ENCODE results near the gene MRPL21. TPM values are rescaled to one million over a fixed set of nuclear protein-coding genes. Genes with fewer than 3 reads are reported as not detected.

MRPL21 gene
- total RNA-seq, 2 experiments from 2014 or later = 48.3 to 68.3 TPM

DNA sequence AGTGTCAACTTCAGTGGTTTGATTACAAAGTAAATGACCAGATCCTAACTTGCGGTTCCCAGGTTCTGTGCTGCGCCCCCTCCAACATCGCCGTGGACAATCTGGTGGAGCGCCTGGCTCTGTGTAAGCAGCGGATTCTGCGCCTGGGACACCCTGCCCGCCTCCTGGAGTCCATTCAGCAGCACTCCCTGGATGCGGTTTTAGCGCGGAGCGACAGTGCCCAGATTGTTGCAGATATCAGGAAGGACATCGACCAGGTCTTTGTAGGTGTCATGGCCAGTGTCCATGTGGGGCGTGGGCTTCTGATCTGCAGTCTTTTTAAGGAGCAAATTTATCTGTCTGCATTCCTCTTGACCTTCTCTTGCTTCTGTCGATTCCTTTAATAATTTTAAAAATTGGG is 11.1 kb upstream of the MRPL21 start:
- no peak for DNase-seq (ENCODE audit: low spot score)
- Histone ChIP-seq H3K36me3 (ENCODE audit: insufficient read depth, low read length) (peaks cover 88% of the 10 kb centered on the region), H3K4me2 (ENCODE audit: low read length) (no peak overlapping the region), H3K27ac (ENCODE audit: low read depth, low read length, poor library complexity, severe bottlenecking) (no peak overlapping the region), H2AFZ (ENCODE audit: low read length) (no peak overlapping the region), H4K20me1 (ENCODE audit: insufficient read depth, low read length) (no peaks in the 10 kb centered on the region), H3K9me2 (ENCODE audit: insufficient read depth, low read length) (no peaks in the 10 kb centered on the region), H3K4me1 (ENCODE audit: insufficient read depth, low read length, poor library complexity, severe bottlenecking) (no peaks in the 10 kb centered on the region), H3K79me2 (ENCODE audit: insufficient read depth, low read depth, low read length) (no peaks in the 10 kb centered on the region), H3K9me3 (ENCODE audit: low read length) (no peaks in the 10 kb centered on the region), H3K4me3 (ENCODE audit: low read depth, low read length, poor library complexity, severe bottlenecking) (no peak overlapping the region)
- BruUV-seq (replicated peaks) = no TSS peak
- ChIA-PET POLR2A (no interaction called here), CTCF (ENCODE audit: unreplicated experiment) (no interaction called here)
- intact Hi-C loops (cut with micrococcal nuclease; ENCODE audit: unreplicated experiment) = no loop called here
- TF ChIP-seq EZH2phosphoT487 (IDR thresholded peaks at IDR 0.05; ENCODE audit: borderline replicate concordance, low read depth, low read length) = no peak
- TF ChIP-seq, protein P1, sequence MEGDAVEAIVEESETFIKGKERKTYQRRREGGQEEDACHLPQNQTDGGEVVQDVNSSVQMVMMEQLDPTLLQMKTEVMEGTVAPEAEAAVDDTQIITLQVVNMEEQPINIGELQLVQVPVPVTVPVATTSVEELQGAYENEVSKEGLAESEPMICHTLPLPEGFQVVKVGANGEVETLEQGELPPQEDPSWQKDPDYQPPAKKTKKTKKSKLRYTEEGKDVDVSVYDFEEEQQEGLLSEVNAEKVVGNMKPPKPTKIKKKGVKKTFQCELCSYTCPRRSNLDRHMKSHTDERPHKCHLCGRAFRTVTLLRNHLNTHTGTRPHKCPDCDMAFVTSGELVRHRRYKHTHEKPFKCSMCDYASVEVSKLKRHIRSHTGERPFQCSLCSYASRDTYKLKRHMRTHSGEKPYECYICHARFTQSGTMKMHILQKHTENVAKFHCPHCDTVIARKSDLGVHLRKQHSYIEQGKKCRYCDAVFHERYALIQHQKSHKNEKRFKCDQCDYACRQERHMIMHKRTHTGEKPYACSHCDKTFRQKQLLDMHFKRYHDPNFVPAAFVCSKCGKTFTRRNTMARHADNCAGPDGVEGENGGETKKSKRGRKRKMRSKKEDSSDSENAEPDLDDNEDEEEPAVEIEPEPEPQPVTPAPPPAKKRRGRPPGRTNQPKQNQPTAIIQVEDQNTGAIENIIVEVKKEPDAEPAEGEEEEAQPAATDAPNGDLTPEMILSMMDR (conservative IDR thresholded peaks at IDR 0.05; ENCODE audit: low read length) = no peak

DNA sequence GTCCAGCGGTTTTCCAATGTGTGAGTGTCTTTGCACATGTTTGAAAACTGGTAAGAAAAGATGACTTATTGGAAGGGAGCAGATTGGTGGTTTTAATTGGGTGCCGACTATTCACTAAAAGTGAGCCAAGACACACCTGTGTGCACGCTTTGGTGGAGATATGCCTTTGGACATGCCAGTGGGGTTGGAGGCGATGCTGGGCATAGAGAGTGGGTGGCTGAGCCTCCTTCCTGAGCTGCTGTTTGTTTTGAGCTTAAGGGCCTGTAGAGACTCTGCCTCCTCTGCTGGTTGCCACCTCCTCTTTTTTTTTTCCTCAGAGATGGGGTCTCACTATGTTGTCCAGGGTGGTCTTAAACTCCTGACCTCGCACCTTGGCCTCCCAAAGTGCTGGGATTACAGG is 9.6 kb upstream of the MRPL21 start:
- ChIA-PET POLR2A (no interaction called here), CTCF (ENCODE audit: unreplicated experiment) (no interaction called here)
- Histone ChIP-seq H3K9me3 (ENCODE audit: low read length) (no peaks in the 10 kb centered on the region), H3K4me1 (ENCODE audit: insufficient read depth, low read length, poor library complexity, severe bottlenecking) (no peaks in the 10 kb centered on the region), H4K20me1 (ENCODE audit: insufficient read depth, low read length) (no peaks in the 10 kb centered on the region), H3K27ac (ENCODE audit: low read depth, low read length, poor library complexity, severe bottlenecking) (no peak overlapping the region), H3K36me3 (ENCODE audit: insufficient read depth, low read length) (peaks cover 89% of the 10 kb centered on the region), H2AFZ (ENCODE audit: low read length) (no peak overlapping the region), H3K79me2 (ENCODE audit: insufficient read depth, low read depth, low read length) (no peaks in the 10 kb centered on the region), H3K9me2 (ENCODE audit: insufficient read depth, low read length) (no peaks in the 10 kb centered on the region), H3K4me3 (ENCODE audit: low read depth, low read length, poor library complexity, severe bottlenecking) (no peak overlapping the region), H3K4me2 (ENCODE audit: low read length) (no peak overlapping the region)
- BruUV-seq (replicated peaks) = no TSS peak
- DNase-seq (ENCODE audit: low spot score) = no peak
- TF ChIP-seq, protein P1 (conservative IDR thresholded peaks at IDR 0.05; ENCODE audit: low read length) = no peak
- no peak for TF ChIP-seq EZH2phosphoT487 (IDR thresholded peaks at IDR 0.05; ENCODE audit: borderline replicate concordance, low read depth, low read length)
- intact Hi-C loops (cut with micrococcal nuclease; ENCODE audit: unreplicated experiment) = no loop called here

DNA sequence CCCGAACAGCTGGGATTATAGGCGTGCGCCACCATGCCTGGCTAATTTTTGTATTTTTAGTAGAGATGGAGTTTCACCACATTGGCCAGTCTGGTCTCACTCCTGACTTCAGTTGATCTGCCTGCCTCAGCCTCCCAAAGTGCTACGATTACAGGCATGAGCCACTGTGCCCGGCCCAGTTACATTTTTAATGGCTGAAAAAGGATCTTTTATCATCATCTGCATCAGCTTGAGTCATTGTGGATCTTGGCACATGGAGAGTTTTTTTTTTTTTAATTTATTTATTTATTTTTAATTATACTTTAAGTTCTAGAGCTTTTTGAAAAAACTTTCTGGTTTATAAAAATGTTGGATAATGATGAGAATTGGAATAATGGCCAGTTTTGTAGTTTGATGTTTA is 8.6 kb upstream of the MRPL21 start:
- no peak for TF ChIP-seq EZH2phosphoT487 (IDR thresholded peaks at IDR 0.05; ENCODE audit: borderline replicate concordance, low read depth, low read length)
- TF ChIP-seq, protein P1 (conservative IDR thresholded peaks at IDR 0.05; ENCODE audit: low read length) = no peak
- Histone ChIP-seq H3K4me2 (ENCODE audit: low read length) (no peak overlapping the region), H2AFZ (ENCODE audit: low read length) (no peak overlapping the region), H3K9me3 (ENCODE audit: low read length) (no peaks in the 10 kb centered on the region), H3K27ac (ENCODE audit: low read depth, low read length, poor library complexity, severe bottlenecking) (no peak overlapping the region), H3K9me2 (ENCODE audit: insufficient read depth, low read length) (no peaks in the 10 kb centered on the region), H3K36me3 (ENCODE audit: insufficient read depth, low read length) (peaks cover 90% of the 10 kb centered on the region), H4K20me1 (ENCODE audit: insufficient read depth, low read length) (no peaks in the 10 kb centered on the region), H3K4me1 (ENCODE audit: insufficient read depth, low read length, poor library complexity, severe bottlenecking) (no peaks in the 10 kb centered on the region), H3K79me2 (ENCODE audit: insufficient read depth, low read depth, low read length) (no peaks in the 10 kb centered on the region), H3K4me3 (ENCODE audit: low read depth, low read length, poor library complexity, severe bottlenecking) (no peak overlapping the region)
- intact Hi-C loops (cut with micrococcal nuclease; ENCODE audit: unreplicated experiment) = no loop called here
- CTCF ChIA-PET (ENCODE audit: unreplicated experiment) = no interaction called here
- BruUV-seq (replicated peaks) = no TSS peak
- POLR2A ChIA-PET = no interaction called here
- no peak for DNase-seq (ENCODE audit: low spot score)
